ENCODE measurements around the gene DCC. TPM values are rescaled to one million over a fixed set of nuclear protein-coding genes. Genes with fewer than 3 reads are reported as not detected.

The DCC gene
- total and polyA plus RNA-seq, 2 of the 8 experiments (the other 6 are each of a cell fraction or from before 2014, with no cell fraction given): 0.14 to 1.4 TPM

DNA sequence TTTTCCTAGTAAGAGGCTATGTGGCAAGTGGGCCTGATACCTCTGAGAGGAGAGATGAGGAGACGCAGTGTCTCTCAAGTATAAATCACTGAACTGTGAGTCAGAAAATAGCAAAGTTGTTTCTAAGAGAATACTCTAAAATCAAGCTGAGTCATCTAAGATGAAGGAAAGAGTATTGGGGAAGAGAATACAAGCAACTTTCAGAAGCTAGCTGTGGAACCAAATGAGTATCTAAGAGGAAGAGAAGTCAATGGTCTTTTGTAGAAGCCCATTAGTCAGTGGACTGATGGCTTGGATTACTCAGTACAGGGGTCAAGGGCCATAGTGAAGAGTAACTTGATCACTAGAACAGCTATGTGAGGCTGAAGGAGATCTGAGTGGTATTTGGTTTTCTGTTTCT, 2.7 kb upstream of the DCC start:
- Histone ChIP-seq H3K27ac (ENCODE audit: low read depth, low read length) (no peak overlapping the region), H2BK15ac (ENCODE audit: low read length) (no peak overlapping the region), H3K9ac (replicated peaks in 1 of 4; ENCODE audit: extremely low read depth in 1 of 4, low read depth in 3 of 4, low read length in 3 of 4) (no peak overlapping the region), H3K23me2 (ENCODE audit: low read depth, low read length) (peaks cover 21% of the 10 kb centered on the region), H2AK5ac (ENCODE audit: low read depth, low read length) (no peak overlapping the region), H3K23ac (ENCODE audit: insufficient read length) (no peak overlapping the region), H3K14ac (ENCODE audit: insufficient read length) (no peak overlapping the region), H2BK20ac (ENCODE audit: low read length) (no peak overlapping the region), H4K20me1 (replicated peaks in 1 of 2; ENCODE audit: control insufficient read depth in 1 of 2, insufficient read depth in 2 of 2, low read length in 2 of 2) (no peaks in the 10 kb centered on the region), H3K36me3 (ENCODE audit: control insufficient read depth in 2 of 4, insufficient read depth in 4 of 4, low read length in 3 of 4) (no peaks in the 10 kb centered on the region), H3K4me2 (ENCODE audit: insufficient read depth in 1 of 2, low read depth in 2 of 2, low read length in 2 of 2) (no peak overlapping the region), H4K91ac (replicated peaks; ENCODE audit: insufficient read length, low read length) (no peak overlapping the region), H4K8ac (ENCODE audit: extremely low read depth, insufficient read depth, low read length) (no peak overlapping the region), H3K56ac (replicated peaks; ENCODE audit: insufficient read length, low read depth, low read length) (no peak overlapping the region), H3K79me2 (ENCODE audit: control insufficient read depth in 1 of 2, insufficient read depth in 2 of 2, low read length in 2 of 2) (no peaks in the 10 kb centered on the region), H3K79me1 (ENCODE audit: low read depth, low read length) (no peaks in the 10 kb centered on the region), H2AFZ (ENCODE audit: low read length) (no peak overlapping the region), H2BK5ac (ENCODE audit: low read depth, low read length) (no peak overlapping the region), H3K27me3 (replicated peaks in 1 of 4; ENCODE audit: control insufficient read depth in 3 of 4, extremely low read depth in 1 of 4, insufficient read depth in 3 of 4, low read length in 3 of 4) (peaks cover 16 to 40% (median 35%) of the 10 kb centered on the region in 4 experiments), H3K18ac (ENCODE audit: extremely low read depth, low read length) (no peak overlapping the region), H4K5ac (ENCODE audit: insufficient read length, low read depth, low read length) (no peak overlapping the region), H2BK120ac (replicated peaks; ENCODE audit: low read depth, low read length) (no peak overlapping the region), H3K9me3 (ENCODE audit: insufficient read depth in 2 of 2, low read depth in 1 of 2, low read length in 1 of 2) (no peaks in the 10 kb centered on the region), H2BK12ac (ENCODE audit: low read depth, low read length) (no peak overlapping the region), H3K4me1 (replicated peaks in 1 of 4; ENCODE audit: control insufficient read depth in 3 of 4, insufficient read depth in 4 of 4, low read length in 3 of 4) (peaks cover 3 to 6% (median 5%) of the 10 kb centered on the region in 4 experiments; a peak in 6 of 7 replicates), H3K4ac (replicated peaks; ENCODE audit: insufficient read length, low read depth, low read length) (no peak overlapping the region), H3K4me3 (ENCODE audit: extremely low read depth in 1 of 4, insufficient read depth in 2 of 4, low read depth in 3 of 4, low read length in 4 of 4) (no peak overlapping the region)
- ChIA-PET CTCF (ENCODE audit: partially characterized antibody) (interaction anchor here (1.2 kb wide), 1 partner anchor 9 kb away, joined by 3 read pairs; no protein-coding TSS in a partner anchor), POLR2A (ENCODE audit: partially characterized antibody) (no interaction called here)
- DNase-seq (ENCODE audit: low read depth in 1 of 2, low spot score in 2 of 2) (no peak), FAIRE-seq (no peak)
- 91% methylated on average over 1 of the region's 1 CpG; no CpG with 5 or more reads in 1 of the 2 experiments for WGBS, 2 experiments (ENCODE audit: extremely low coverage in 1 of 2, insufficient coverage in 1 of 2, insufficient read length in 1 of 2, insufficient replicate concordance in 2 of 2, low coverage in 1 of 2, low lambda C conversion rate in 2 of 2, missing lambda C conversion rate in 1 of 2)
- TF ChIP-seq KDM4A (IDR thresholded peaks at IDR 0.05; ENCODE audit: low read depth, low read length, severe bottlenecking) (no peak), GABPA (IDR thresholded peaks at IDR 0.05; ENCODE audit: borderline replicate concordance, insufficient read depth, low read length) (no peak), JUND (IDR thresholded peaks at IDR 0.05; ENCODE audit: low read length) (no peak), SIN3A (conservative IDR thresholded peaks at IDR 0.05 in 1 of 2, IDR thresholded peaks at IDR 0.05 in 1 of 2; ENCODE audit: low read depth in 1 of 2, low read length in 2 of 2) (no peak)

Measured in H1 (cell line).